Upper lobe of left lung (tissue), 4 donors: ENCODE results near the gene ABHD18.

Experiments
- CTCF ChIP-seq, 6 experiments: fragments of 450-650 bp in 4 of 6; fragments of 200-600 bp in 2 of 6; sonication (generic) in 2 of 6; IDR thresholded peaks; one replicate each; pipeline ENCODE4 v1.5.1; 2016 to 2019; ENCODE audit warnings: antibody characterized with exemption in 6 of 6
- EP300 ChIP-seq, 4 donors: sonication (generic); formaldehyde crosslinking; IDR thresholded peaks; one replicate each; pipeline ENCODE4 v1.5.1; 2017; ENCODE audit warnings: antibody characterized with exemption in 4 of 4, control low read depth in 2 of 4
- POLR2A ChIP-seq, 4 donors: fragments of 450-650 bp; IDR thresholded peaks; one replicate each; pipeline ENCODE4 v1.5.1; 2016 to 2017; ENCODE audit warnings: antibody characterized with exemption in 4 of 4, mild to moderate bottlenecking in 2 of 4

- TF ChIP-seq POLR2A (IDR thresholded peaks at IDR 0.05): no peak
- no peak for TF ChIP-seq CTCF (IDR thresholded peaks at IDR 0.05)
- TF ChIP-seq EP300 (IDR thresholded peaks at IDR 0.05): peak in 1 of 4 donors; percentile 48
Measured at GRCh38 chr4:127995776-127996175, 30.6 kb downstream of the ABHD18 start.
